BLaER1 treated with 17β-estradiol and CSF1 and Interleukin-3, amounts not matched to agents 10 nM and 100 nM (cell line): Measurements from ENCODE around the gene CDCA4.

Experiments
- H3K27ac ChIP-seq, 11 experiments: shearing (Covaris generic); formaldehyde crosslinking; 2 replicates each; pipeline ENCODE4 v1.8.1; 2022
- H3K27me3 ChIP-seq, 11 experiments: shearing (Covaris generic); formaldehyde crosslinking; 2 replicates each; pipeline ENCODE4 v1.8.1; 2022
- H3K36me3 ChIP-seq, 11 experiments: shearing (Covaris generic); formaldehyde crosslinking; 2 replicates each; pipeline ENCODE4 v1.8.1; 2022
- H3K4me1 ChIP-seq, 10 experiments: shearing (Covaris generic); formaldehyde crosslinking; 2 replicates each; pipeline ENCODE4 v1.8.1; 2022
- H3K4me2 ChIP-seq, 11 experiments: shearing (Covaris generic); formaldehyde crosslinking; 2 replicates each; pipeline ENCODE4 v1.8.1; 2022
- H3K4me3 ChIP-seq, 10 experiments: shearing (Covaris generic); formaldehyde crosslinking; 2 replicates each; pipeline ENCODE4 v1.8.1; 2022
- H3K9ac ChIP-seq, 11 experiments: shearing (Covaris generic); formaldehyde crosslinking; 2 replicates each; pipeline ENCODE4 v1.8.1; 2022
- H3K9me3 ChIP-seq, 11 experiments: shearing (Covaris generic); formaldehyde crosslinking; replicated peaks in 1 of 11; 2 replicates each; pipeline ENCODE4 v1.8.1; 2022
- H4K20me1 ChIP-seq, 11 experiments: shearing (Covaris generic); formaldehyde crosslinking; 2 replicates each; pipeline ENCODE4 v1.8.1; 2022
- Cebpa-rat ChIP-seq, 11 experiments: shearing (Covaris generic); IDR thresholded peaks; 2 replicates each; pipeline ENCODE4 v1.8.1; 2022

Gene CDCA4

GRCh38 chr14:105025429-105025828 lies 4.5 kb upstream of the CDCA4 start:
- H3K27me3 ChIP-seq, result no peaks in the 10 kb centered on the region
- H3K4me3 ChIP-seq, result no peak overlapping the region
- H3K4me1 ChIP-seq, result peaks cover 58 to 70% (median 62%) of the 10 kb centered on the region in 10 experiments
- peak overlapping the region in 10 of 11 experiments; percentile 64 to 89 (median 75); a peak in 18 of 22 replicates for H3K9ac ChIP-seq
- peaks cover 0 to 15% (median 0%) of the 10 kb centered on the region in 11 experiments; a peak in 4 of 22 replicates for H3K9me3 ChIP-seq
- H4K20me1 ChIP-seq, result peaks cover 0 to 4% (median 3%) of the 10 kb centered on the region in 11 experiments; a peak in 11 of 22 replicates
- no peak for TF ChIP-seq Cebpa-rat (IDR thresholded peaks at IDR 0.05)
- H3K36me3 ChIP-seq, result no peaks in the 10 kb centered on the region
- H3K4me2 ChIP-seq, result peak overlapping the region; percentile 55 to 99 (median 95)
- peak overlapping the region; percentile 69 to 94 (median 85); a peak in 21 of 22 replicates for H3K27ac ChIP-seq

- Histone ChIP-seq H3K9me3 (peaks cover 0 to 15% (median 0%) of the 10 kb centered on the region in 11 experiments; a peak in 4 of 22 replicates), H3K4me1 (peaks cover 70 to 80% (median 73%) of the 10 kb centered on the region in 10 experiments), H4K20me1 (peaks cover 0 to 19% (median 17%) of the 10 kb centered on the region in 11 experiments; a peak in 20 of 22 replicates), H3K4me2 (peak overlapping the region; percentile 55 to 99 (median 95)), H3K27ac (peak overlapping the region; percentile 71 to 94 (median 85)), H3K4me3 (peak overlapping the region in 8 of 10 experiments; percentile 8 to 52 (median 37); a peak in 10 of 20 replicates), H3K36me3 (peaks cover 0 to 10% (median 6%) of the 10 kb centered on the region in 11 experiments; a peak in 9 of 22 replicates), H3K9ac (peak overlapping the region; percentile 64 to 89 (median 75)), H3K27me3 (no peaks in the 10 kb centered on the region)
- no peak for TF ChIP-seq Cebpa-rat (IDR thresholded peaks at IDR 0.05)
Observed at GRCh38 chr14:105023791-105024480, 3.1 kb upstream of the CDCA4 start.

- H3K4me1 ChIP-seq, result peaks cover 77 to 84% (median 81%) of the 10 kb centered on the region in 10 experiments
- H4K20me1 ChIP-seq, result peaks cover under 1 to 27% (median 25%) of the 10 kb centered on the region in 11 experiments; a peak in 20 of 22 replicates
- H3K9ac ChIP-seq, result peak overlapping the region in 4 of 11 experiments; percentile 3 to 89 (median 51); a peak in 5 of 22 replicates
- peaks cover 0 to 18% (median 13%) of the 10 kb centered on the region in 11 experiments; a peak in 10 of 22 replicates for H3K36me3 ChIP-seq
- H3K4me3 ChIP-seq, result peak overlapping the region in 2 of 10 experiments; percentile 43 to 67; a peak in 3 of 20 replicates
- no peak for TF ChIP-seq Cebpa-rat (IDR thresholded peaks at IDR 0.05)
- H3K27ac ChIP-seq, result peak overlapping the region in 9 of 11 experiments; percentile 80 to 94 (median 87); a peak in 15 of 22 replicates
- H3K4me2 ChIP-seq, result peak overlapping the region; percentile 89 to 99 (median 98)
- peaks cover 0 to 15% (median 0%) of the 10 kb centered on the region in 11 experiments; a peak in 4 of 22 replicates for H3K9me3 ChIP-seq
- H3K27me3 ChIP-seq, result no peaks in the 10 kb centered on the region
Observed at GRCh38 chr14:105023144-105023543, 2.3 kb upstream of the CDCA4 start.

GRCh38 chr14:105022276-105022670 lies 1.4 kb upstream of the CDCA4 start:
- peaks cover 0 to 27% (median 17%) of the 10 kb centered on the region in 11 experiments; a peak in 10 of 22 replicates for H3K36me3 ChIP-seq
- peaks cover 7 to 36% (median 34%) of the 10 kb centered on the region in 11 experiments; a peak in 20 of 22 replicates for H4K20me1 ChIP-seq
- H3K4me3 ChIP-seq, result peak overlapping the region; percentile 61 to 77 (median 67)
- no peaks in the 10 kb centered on the region for H3K27me3 ChIP-seq
- H3K4me2 ChIP-seq, result peak overlapping the region; percentile 89 to 99 (median 98)
- peak overlapping the region in 10 of 11 experiments; percentile 72 to 94 (median 88); a peak in 18 of 22 replicates for H3K27ac ChIP-seq
- peaks cover 81 to 85% (median 84%) of the 10 kb centered on the region in 10 experiments for H3K4me1 ChIP-seq
- no peak for TF ChIP-seq Cebpa-rat (IDR thresholded peaks at IDR 0.05)
- H3K9ac ChIP-seq, result peak overlapping the region; percentile 81 to 94 (median 85); a peak in 21 of 22 replicates
- peaks cover 0 to 10% (median 0%) of the 10 kb centered on the region in 11 experiments; a peak in 3 of 22 replicates for H3K9me3 ChIP-seq

GRCh38 chr14:105021656-105022275 lies 883 bp upstream of the CDCA4 start:
- peak overlapping the region; percentile 81 to 94 (median 85) for H3K9ac ChIP-seq
- H3K9me3 ChIP-seq, result peaks cover 0 to 5% (median 0%) of the 10 kb centered on the region in 11 experiments; a peak in 2 of 22 replicates
- peaks cover 0 to 32% (median 20%) of the 10 kb centered on the region in 11 experiments; a peak in 11 of 22 replicates for H3K36me3 ChIP-seq
- peaks cover 81 to 85% (median 84%) of the 10 kb centered on the region in 10 experiments for H3K4me1 ChIP-seq
- H3K27me3 ChIP-seq, result no peaks in the 10 kb centered on the region
- TF ChIP-seq Cebpa-rat (IDR thresholded peaks at IDR 0.05), result no peak
- H3K4me3 ChIP-seq, result peak overlapping the region; percentile 61 to 77 (median 67)
- H4K20me1 ChIP-seq, result peaks cover 8 to 41% (median 39%) of the 10 kb centered on the region in 11 experiments; a peak in 20 of 22 replicates
- peak overlapping the region; percentile 47 to 94 (median 87); a peak in 21 of 22 replicates for H3K27ac ChIP-seq
- H3K4me2 ChIP-seq, result peak overlapping the region; percentile 89 to 99 (median 98)

GRCh38 chr14:105019861-105020814 lies 745 bp downstream of the CDCA4 start:
- no peaks in the 10 kb centered on the region for H3K9me3 ChIP-seq
- peak overlapping the region; percentile 87 to 100 (median 98) for H3K9ac ChIP-seq
- H4K20me1 ChIP-seq, result peaks cover 24 to 57% (median 55%) of the 10 kb centered on the region in 11 experiments; a peak in 21 of 22 replicates
- no peak for TF ChIP-seq Cebpa-rat (IDR thresholded peaks at IDR 0.05)
- H3K4me2 ChIP-seq, result peak overlapping the region; percentile 78 to 98 (median 92)
- no peaks in the 10 kb centered on the region for H3K27me3 ChIP-seq
- H3K36me3 ChIP-seq, result peaks cover 0 to 48% (median 34%) of the 10 kb centered on the region in 11 experiments; a peak in 12 of 22 replicates
- H3K4me1 ChIP-seq, result peaks cover 81 to 85% (median 84%) of the 10 kb centered on the region in 10 experiments
- H3K27ac ChIP-seq, result peak overlapping the region; percentile 54 to 99 (median 99)
- H3K4me3 ChIP-seq, result peak overlapping the region; percentile 87 to 97 (median 94)

- Histone ChIP-seq H3K9ac (peak overlapping the region; percentile 23 to 100 (median 98); a peak in 15 of 22 replicates), H3K4me2 (peak overlapping the region; percentile 78 to 98 (median 92)), H3K4me1 (peaks cover 84 to 86% (median 85%) of the 10 kb centered on the region in 10 experiments), H3K9me3 (no peaks in the 10 kb centered on the region), H3K4me3 (peak overlapping the region in 8 of 10 experiments; percentile 87 to 97 (median 94); a peak in 11 of 20 replicates), H3K36me3 (peaks cover 0 to 57% (median 43%) of the 10 kb centered on the region in 11 experiments; a peak in 12 of 22 replicates), H3K27ac (peak overlapping the region in 4 of 11 experiments; percentile 98 to 99 (median 99); a peak in 6 of 22 replicates), H4K20me1 (peaks cover 41 to 74% (median 73%) of the 10 kb centered on the region in 11 experiments; a peak in 21 of 22 replicates), H3K27me3 (no peaks in the 10 kb centered on the region)
- peak in 1 of 11 experiments; percentile 30; a peak in 1 of 22 replicates for TF ChIP-seq Cebpa-rat (IDR thresholded peaks at IDR 0.05)
Observed at GRCh38 chr14:105018414-105018813, 2.5 kb downstream of the CDCA4 start.
